GM03348 (cell line): ENCODE measurements around the gene MACROD2.
A peak's percentile ranks its signal among the peaks of the same experiment; 100 is the strongest.

Experiments
- DNase-seq: peaks from one replicate; pipeline ENCODE4 v3.0.0; 2012; ENCODE audit warnings: low spot score

Gene MACROD2

GRCh38 chr20:14582855-14583254 is 587.5 kb downstream of the MACROD2 start:
- DNase-seq: no peak

GRCh38 chr20:14583413-14583812 is 588.1 kb downstream of the MACROD2 start:
- DNase-seq: no peak

- DNase-seq: no peak
Measured at GRCh38 chr20:14589383-14589782, 594.1 kb downstream of the MACROD2 start.

- no peak for DNase-seq
Measured at GRCh38 chr20:14595051-14595450, 599.7 kb downstream of the MACROD2 start.

- DNase-seq: no peak
Measured at GRCh38 chr20:14597206-14597715, 601.9 kb downstream of the MACROD2 start.

- no peak for DNase-seq
Measured at GRCh38 chr20:14599613-14600012, 604.3 kb downstream of the MACROD2 start.

- DNase-seq: no peak
Measured at GRCh38 chr20:14600527-14600926, 605.2 kb downstream of the MACROD2 start.

GRCh38 chr20:14604143-14604542 is 608.8 kb downstream of the MACROD2 start:
- DNase-seq: no peak

- no peak for DNase-seq
Measured at GRCh38 chr20:14609328-14610221, 614.3 kb downstream of the MACROD2 start.

GRCh38 chr20:14611479-14611878 is 616.2 kb downstream of the MACROD2 start:
- DNase-seq: no peak

- peak; percentile 6 for DNase-seq
Measured at GRCh38 chr20:14612391-14612790, 617.1 kb downstream of the MACROD2 start.

- no peak for DNase-seq
Measured at GRCh38 chr20:14616003-14616402, 620.7 kb downstream of the MACROD2 start.

GRCh38 chr20:14617123-14617522 is 621.8 kb downstream of the MACROD2 start:
- DNase-seq: no peak

- no peak for DNase-seq
Measured at GRCh38 chr20:14619411-14619810, 624.1 kb downstream of the MACROD2 start.

- peak; percentile 11 for DNase-seq
Measured at GRCh38 chr20:14622796-14623195, 627.5 kb downstream of the MACROD2 start.

- DNase-seq: no peak
Measured at GRCh38 chr20:14631011-14631410, 635.7 kb downstream of the MACROD2 start.

GRCh38 chr20:14632906-14633305 is 637.6 kb downstream of the MACROD2 start:
- no peak for DNase-seq

- DNase-seq: no peak
Measured at GRCh38 chr20:14633507-14633906, 638.2 kb downstream of the MACROD2 start.

- no peak for DNase-seq
Measured at GRCh38 chr20:14634665-14635064, 639.3 kb downstream of the MACROD2 start.

GRCh38 chr20:14637441-14637840 is 642.1 kb downstream of the MACROD2 start:
- DNase-seq: no peak

- no peak for DNase-seq
Measured at GRCh38 chr20:14643146-14643545, 647.8 kb downstream of the MACROD2 start.

- DNase-seq: no peak
Measured at GRCh38 chr20:14643556-14643955, 648.2 kb downstream of the MACROD2 start.

GRCh38 chr20:14644306-14645097 is 649.2 kb downstream of the MACROD2 start:
- no peak for DNase-seq
